GM18909 (cell line): ENCODE measurements around the gene DIDO1.
"Not testable (repeated sequence)": the region's sequence is repeated elsewhere in the genome, so short reads cannot be mapped to it uniquely, and the experiment has no call there.

Source experiments
- ATAC-seq: cut with Tn5 transposase; IDR thresholded peaks from one replicate; pipeline ENCODE4 v1.9.1; 2021; ENCODE audit warnings: mild to moderate bottlenecking; ENCODE audit not compliant: unreplicated experiment, poor library complexity

Gene DIDO1

DNA sequence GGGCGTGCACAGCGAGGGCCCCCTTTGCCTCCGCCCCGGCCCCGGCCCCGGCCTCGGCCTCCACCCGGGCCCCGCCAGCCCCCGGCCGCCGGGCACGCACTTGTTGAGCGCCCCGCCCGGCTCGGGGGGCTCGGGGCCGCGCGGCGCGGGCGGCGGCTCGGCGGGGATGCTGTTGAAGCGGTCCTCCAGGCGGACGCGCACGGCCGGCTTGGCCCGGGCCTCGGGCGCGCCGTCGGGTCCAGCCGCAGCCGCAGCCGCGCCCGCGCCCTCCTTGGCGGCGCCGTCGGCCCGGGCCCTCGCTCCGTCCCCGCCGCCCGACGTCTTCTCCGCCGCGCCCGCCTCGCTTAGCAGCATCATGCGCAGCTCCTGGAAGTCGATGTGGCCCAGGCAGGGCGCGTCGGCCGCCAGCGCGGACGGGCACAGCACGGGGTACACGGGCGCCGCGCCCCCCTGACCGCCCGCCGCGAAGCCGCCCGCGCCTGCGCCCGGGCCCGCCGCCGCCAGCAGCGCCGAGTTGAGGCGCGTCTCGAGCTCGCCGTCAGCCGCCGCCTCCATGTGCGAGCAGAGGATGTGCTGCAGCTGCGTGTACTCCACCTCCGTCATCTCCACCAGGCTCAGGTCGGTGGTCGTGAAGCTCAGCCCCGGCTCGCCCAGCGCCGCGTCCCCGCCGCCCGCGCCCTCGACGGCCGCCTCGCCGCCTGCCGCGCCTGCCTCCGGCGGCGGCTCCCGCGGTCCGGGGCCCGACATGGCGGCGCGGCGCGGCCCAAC, 65.2 kb downstream of the DIDO1 start:
- peak; percentile 35 for ATAC-seq

DNA sequence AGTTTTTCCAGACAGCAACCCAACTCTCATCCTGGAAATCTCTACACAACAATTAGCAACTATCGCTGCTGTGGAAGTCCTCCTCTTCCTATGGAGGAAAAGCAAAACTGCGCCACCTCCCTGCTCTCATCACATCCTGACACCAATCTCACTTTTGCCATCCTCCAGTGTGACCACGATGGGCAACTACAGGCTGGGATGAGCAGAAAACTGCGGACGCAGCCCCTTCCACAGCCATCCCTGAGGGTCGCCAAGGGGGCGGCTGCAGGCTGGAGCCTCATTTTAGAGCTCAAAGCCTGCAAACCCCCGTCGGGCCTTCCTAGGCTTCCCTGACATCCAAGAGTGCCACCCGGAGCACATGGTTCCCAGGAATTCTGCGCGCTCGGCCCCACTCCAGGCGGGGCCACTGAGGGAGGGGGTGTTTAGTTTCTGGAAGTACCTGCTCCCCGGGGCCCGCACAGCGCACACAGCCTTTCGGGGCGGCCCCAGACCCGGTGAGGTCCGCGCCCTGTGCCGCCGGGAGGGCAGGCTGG, 65.8 kb downstream of the DIDO1 start:
- ATAC-seq: no peak

DNA sequence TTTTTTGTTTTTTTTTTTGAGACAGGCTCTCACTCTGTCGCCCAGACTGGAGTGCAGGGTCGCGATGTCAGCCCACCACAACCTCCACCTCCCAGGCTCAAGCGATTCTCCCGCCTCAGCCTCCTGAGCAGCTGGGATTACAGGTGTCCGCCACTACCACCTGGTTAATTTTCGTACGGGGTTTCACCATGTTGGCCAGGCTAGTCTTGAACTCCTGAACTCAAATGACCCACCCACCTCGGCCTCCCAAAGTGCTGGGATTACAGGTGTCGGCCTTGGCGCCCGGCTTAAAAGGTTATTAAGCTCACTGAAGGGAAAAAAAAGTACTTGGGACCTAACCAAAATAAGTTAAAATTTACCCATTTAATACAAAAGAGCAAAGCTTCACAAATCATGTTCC, 66.6 kb downstream of the DIDO1 start:
- no peak for ATAC-seq

DNA sequence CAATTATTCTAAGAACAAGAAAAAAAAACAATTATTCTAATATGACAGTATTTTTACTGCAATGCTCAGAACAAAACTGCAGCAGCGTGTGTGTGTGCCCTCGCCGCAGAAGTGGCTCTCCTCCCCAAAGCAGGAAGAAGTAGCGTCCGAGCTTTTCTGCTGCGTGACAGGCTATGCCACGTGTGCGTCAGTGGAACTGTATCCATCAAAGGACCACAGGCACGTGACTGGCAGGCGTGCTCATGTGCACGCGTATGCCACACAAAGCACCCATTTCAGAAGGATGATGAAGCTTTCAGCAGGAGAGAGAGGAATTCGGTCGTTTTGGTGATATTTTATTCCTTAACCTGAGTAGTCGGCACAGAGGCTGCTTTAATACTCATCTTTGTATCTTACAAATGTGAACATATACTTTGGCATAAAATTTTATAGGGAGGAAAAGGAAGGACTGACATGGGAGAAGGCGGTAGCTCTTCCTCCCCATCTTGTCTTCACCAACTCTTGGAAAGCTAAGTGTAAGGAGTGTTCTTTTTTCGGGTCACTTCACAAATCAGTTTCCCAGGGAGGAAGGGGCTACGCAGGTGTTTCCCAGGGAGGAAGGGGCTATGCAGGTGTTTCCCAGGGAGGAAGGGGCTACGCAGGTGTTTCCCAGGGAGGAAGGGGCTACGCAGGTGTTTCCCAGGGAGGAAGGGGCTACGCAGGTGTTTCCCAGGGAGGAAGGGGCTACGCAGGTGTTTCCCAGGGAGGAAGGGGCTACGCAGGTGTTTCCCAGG, 68.1 kb downstream of the DIDO1 start:
- no peak for ATAC-seq

DNA sequence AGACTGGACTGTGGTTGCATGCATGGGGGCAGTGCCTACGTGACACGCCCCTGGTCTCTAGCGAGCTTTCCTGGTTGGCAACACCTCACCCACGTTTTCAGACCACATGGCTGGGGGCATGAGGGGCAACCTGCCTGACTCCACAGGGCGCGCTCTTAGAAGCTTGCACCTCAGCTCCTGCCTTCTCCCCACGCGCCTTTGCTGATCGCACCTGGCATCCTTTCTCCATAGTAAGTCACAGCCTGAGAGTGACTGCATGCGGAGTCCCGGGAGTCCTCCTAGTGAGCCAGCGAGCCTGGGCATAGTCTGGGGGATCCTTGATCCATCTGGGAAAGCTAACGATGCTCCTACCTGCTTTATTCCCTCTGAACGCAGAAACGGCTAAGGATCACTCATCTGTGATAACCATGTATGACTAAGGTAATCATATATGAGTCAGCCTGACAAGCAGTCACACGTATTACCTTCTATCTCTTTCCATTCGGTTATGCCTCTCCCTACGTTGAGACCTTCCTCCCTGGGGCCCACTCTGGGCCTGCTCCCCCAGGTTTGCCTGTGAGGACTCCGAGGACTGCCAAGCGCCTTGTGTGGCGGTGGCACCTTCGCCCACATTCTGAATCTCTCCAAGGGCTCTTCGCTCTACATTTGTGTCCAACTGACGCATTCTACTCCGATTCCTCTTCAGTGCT, 69.2 kb downstream of the DIDO1 start:
- no peak for ATAC-seq

DNA sequence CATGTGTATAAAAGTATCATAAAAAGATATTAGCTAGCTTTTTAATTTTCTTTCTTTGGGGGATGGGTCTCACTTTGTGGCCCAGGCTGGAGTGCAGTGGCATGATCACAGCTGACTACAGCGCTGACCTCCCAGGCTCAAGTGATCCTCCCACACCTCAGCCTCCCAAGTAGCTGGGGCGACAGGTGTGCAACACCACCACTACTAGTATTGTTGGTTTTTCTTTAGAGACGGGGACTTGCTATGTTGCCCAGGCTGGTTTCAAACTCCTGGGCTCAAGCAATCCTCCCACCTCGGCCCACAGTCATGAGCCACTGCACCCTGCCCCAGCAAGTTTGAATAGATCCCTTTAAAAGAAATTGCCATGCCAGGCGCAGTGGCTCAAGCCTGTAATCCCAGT, 71.2 kb downstream of the DIDO1 start:
- no peak for ATAC-seq

DNA sequence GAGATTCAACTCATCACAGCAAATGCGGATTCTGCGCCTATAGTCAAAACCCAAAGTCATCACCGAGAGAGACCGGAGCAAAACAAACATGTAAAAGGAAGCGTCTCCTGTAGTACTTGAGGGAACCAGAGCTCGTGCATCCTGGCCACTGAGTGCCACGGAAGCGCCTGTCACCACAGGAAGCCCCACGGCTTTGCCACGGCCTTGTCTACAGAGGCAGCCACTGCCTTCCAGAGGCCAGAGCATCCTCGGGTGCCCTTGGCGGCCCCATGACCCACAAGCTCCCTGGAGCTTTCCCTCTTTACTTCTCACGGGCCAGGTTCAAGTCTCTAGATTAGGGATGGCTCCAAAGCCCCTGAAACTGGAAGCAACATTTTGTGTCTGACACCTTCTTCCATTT, 72.2 kb downstream of the DIDO1 start:
- ATAC-seq: no peak

DNA sequence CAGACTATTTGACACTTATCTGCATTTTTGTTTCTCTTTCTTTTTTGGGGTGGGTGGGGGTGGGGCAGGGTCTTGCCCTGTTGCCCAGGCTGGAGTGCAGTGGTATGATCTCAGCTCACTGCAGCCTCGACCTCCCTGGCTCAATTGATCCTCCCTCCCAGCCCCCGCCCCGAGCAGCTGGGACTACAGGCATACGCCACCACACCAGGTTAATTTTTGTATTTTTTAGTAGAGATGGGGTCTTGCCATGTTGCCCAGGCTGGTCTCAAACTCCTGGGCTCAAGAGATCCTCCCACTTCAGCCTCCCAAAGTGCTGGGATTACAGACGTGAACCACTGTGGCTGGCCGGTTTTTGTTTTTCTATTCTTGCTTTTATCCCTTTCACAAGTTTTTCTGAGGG, 73.0 kb downstream of the DIDO1 start:
- not testable (repeated sequence) for ATAC-seq

DNA sequence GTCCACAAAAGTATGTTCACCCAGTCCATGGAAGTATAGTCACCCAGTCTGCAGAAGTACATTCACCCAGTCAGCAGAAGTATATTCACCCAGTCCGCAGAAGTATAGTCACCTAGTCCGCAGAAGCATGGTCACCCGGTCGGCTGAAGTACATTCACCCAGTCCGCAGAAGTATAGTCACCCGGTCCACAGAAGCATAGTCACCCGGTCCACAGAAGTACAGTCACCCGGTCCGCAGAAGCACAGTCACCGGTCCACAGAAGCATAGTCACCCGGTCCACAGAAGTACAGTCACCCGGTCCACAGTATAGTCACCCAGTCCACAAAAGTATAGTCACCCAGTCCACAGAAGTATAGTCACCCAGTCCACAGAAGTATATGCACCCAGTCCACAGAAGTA, 73.5 kb downstream of the DIDO1 start:
- no peak for ATAC-seq

DNA sequence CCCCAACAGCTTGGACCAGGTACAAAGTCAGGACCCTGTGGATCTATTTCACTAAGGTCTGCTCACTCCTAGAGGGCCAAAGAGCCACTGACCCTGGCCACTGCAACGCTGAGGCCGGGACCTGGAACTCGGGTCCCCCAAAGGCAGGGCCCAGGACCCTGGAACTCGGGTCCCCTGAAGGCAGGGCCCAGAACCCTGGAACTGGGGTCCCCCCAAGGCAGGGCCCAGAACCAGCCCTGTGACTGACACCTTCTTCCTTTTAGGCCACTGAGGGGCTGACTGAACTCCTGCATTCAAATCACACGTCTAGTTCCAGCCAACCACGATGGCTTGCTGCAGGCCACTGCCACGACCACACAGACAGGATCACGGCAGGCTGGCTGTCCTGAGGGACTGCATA, 74.1 kb downstream of the DIDO1 start:
- ATAC-seq: no peak

DNA sequence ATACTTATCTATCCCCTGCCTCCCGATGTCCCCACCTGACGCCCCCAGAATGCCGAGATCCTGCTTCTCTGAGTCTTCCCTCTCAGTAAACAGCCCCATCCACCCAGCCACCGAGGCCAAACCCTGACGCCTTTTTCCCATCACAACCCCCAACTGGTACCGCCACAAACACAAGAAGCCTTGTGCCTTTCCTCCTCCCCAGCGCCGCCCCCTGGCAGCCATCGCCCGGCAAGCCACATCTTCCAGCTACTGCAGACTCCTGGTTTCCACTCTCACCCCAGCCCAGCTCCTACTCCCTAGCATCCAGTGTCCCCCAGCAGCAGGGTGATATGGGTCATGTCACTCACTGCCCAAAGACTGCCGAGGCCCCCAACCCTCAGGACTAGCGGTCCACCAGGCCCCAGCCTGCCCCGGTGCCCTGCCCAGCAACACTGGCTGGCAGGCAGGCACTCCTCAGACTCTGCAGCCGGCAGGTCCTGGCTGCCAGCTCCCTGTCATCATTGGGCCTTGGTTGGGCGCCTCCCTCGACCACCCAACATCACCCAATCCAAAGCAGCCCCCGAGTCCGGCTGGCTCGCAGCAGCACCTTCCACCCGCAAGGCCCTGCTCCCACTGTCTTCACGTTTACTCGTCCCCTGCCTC, 75.9 kb downstream of the DIDO1 start:
- no peak for ATAC-seq

DNA sequence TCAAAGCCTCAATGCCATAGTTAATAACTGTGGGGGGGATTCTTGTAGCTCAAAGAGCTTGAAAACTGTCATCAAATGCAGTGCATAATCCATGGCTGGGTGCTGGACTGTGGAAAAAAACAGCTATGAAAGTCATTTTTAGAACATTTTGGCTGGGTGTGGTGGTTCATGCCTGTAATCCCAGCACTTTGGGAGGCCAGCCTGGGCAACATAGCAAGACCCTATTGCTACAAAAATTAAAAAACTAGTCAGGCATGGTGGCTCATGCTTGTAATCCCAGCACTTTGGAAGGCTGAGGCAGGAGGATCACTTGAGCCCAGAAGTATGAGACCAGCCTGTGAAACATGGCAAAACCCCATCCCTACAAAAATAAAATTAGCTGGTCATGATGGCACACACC, 76.9 kb downstream of the DIDO1 start:
- ATAC-seq: no peak

DNA sequence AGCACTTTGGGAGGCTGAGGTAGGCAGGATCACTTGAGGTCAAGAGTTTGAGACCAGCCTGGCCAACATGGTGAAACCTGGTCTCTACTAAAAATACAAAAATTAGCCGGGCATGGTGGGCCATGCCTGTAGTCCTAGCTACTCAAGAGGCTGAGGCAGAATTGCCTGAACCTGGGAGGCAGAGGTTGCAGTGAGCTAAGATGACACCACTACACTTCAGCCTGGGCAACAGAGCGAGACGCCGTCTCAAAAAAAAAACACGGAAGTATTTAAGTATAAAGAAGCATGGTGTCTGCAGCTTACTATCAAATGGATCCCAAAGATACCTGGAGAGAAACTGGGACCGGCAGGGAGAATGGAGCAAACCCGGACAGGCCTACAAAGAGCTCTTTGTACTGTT, 77.4 kb downstream of the DIDO1 start:
- ATAC-seq: not testable (repeated sequence)

DNA sequence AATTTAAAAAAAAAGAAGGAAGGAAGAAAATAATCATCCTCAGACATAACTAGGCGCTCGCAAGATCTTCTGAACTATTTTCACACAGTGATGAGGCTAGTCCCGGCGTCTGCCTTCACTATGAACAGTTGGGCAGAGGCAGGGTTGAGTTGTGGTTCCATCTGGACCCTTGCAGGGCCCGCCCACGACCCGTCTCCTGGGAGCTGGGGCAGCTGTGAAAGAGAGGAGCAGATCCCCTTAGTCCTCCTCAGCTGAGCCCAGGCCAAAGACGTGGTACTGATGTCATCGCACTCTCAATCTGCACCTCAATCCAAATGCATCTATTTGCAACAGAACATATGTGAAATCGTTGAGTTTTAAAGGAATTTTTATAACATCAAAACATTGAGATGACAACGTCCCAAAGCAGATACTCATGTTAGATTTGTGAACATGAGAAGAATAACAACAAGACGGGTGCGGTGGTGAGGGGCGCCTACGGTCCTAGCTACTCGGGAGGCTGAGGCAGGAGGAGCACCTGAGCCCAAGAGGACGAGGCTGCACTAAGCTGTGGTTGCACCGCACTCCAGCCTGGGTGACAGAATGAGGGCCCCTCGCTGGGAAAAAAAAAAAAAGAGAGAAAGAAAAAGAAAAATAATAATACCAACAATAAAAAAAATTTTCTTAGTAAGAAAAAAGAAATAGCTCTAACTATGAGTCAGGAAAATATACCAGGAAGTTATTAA, 80.0 kb downstream of the DIDO1 start:
- ATAC-seq: no peak

DNA sequence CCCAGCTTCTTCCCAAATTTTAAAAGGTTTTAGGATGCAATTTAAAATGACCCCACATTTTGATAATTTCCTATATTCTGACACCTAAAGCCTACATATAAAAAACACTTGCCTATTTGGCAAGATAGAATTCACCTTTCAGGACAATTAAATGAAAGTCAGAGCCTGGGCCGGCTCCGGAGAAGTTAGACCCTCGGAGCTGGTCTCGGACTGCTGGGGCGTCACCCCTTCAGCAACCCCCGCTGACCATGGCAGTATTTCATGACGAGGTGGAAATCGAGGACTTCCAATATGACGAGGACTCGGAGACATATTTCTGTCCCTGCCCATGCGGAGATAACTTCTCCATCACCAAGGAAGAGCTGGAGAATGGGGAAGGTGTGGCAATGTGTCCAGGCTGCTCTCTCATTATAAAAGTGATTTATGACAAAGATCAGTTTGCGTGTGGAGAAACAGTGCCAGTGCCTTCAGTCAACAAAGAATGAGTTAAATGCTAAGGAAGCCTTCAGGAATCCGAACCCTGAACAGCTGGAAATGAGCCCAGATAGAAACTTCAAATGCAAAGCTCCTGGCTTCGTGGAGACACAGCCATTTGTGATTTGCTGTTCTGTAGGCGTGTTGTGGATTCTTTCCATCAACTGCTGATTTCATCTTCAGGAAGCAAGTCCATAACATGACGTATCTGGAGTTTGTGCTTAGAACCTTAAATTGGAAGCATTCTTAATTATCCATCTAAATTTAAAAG, 80.7 kb downstream of the DIDO1 start:
- ATAC-seq: no peak

DNA sequence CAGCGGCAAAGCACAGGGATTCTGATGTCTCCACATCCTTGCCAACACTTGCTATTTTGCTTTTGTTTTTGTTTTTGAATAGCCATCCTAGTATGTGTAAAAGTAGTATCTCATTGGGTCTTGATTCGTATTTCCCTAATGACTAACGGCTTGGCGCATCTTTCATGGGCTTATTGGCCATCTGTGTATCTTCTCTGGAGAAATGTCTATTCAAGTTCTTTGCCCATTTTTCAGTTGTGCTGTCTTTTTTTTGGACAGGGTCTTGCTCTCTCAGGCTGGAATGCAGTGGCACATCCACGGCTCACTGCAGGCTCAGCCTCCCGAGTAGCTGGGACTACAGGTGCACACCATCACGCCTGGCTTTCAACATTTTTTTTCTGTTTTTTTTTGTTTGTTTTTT, 82.1 kb downstream of the DIDO1 start:
- no peak for ATAC-seq

DNA sequence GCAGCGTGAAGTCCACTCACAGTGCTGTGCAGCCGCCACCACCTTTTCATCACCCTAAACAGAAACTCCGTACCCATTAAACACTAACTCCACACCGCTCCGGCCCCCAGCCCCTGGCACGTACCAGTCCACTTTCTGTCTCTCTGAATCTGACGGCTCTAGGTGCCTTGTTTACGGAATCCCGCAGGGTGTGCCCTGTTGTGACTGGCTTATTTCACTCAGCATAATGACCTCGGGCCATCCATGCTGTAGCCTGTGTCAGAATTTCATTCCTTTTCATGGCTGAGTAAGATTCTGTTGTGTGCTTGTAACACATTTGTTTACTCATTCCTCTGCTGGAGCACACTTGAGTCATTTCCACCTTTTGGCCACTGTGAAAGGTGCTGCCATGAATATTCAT, 82.6 kb downstream of the DIDO1 start:
- ATAC-seq: no peak

DNA sequence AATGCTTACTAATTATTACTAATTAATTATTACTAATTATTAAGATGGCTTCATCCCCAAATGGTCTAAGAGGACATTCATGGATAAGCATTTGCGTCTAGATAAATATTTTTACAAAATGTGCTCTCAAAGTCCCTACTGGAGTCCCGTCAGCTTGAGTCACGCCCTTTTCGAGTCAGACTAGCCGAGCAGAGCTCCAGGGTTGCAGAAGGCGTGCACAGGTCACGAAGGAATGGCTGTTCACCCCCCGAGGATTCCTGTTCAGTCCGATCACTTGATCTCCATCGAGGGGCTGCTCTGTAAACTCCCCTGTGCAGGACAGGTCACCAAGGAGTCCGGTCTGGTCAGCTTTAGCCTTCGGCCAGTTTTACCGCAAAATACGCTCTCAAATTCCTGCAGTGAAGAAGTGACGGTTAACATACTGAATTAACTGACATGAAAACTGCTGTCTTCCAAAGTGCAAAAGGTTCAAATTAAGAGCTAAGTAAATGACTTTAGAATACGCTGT, 84.5 kb downstream of the DIDO1 start:
- no peak for ATAC-seq
